Coronary artery (tissue), 2 donors: ENCODE results near the gene LMTK3.
A peak's percentile ranks its signal among the peaks of the same experiment; 100 is the strongest.

Source experiments
- DNase-seq: peaks from one replicate; pipeline ENCODE4 v3.0.0-alpha.2; 2017; ENCODE audit warnings: low spot score
- H3K27ac ChIP-seq, 2 donors: fragments of 200-600 bp; sonication (generic); one replicate each; pipeline ENCODE4 v1.5.1; 2016 to 2019
- H3K4me3 ChIP-seq: fragments of 200-600 bp; sonication (generic); 2 replicates; pipeline ENCODE4 v1.5.1; 2016; ENCODE audit warnings: mild to moderate bottlenecking, moderate library complexity
- TF ChIP-seq, protein P1 (sequence below): fragments of 200-600 bp; sonication (generic); IDR thresholded peaks from one replicate; pipeline ENCODE4 v1.5.1; 2019; ENCODE audit warnings: antibody characterized with exemption

Gene LMTK3

GRCh38 chr19:48448563-48448962 lies 63.1 kb downstream of the LMTK3 start:
- TF ChIP-seq, protein P1, sequence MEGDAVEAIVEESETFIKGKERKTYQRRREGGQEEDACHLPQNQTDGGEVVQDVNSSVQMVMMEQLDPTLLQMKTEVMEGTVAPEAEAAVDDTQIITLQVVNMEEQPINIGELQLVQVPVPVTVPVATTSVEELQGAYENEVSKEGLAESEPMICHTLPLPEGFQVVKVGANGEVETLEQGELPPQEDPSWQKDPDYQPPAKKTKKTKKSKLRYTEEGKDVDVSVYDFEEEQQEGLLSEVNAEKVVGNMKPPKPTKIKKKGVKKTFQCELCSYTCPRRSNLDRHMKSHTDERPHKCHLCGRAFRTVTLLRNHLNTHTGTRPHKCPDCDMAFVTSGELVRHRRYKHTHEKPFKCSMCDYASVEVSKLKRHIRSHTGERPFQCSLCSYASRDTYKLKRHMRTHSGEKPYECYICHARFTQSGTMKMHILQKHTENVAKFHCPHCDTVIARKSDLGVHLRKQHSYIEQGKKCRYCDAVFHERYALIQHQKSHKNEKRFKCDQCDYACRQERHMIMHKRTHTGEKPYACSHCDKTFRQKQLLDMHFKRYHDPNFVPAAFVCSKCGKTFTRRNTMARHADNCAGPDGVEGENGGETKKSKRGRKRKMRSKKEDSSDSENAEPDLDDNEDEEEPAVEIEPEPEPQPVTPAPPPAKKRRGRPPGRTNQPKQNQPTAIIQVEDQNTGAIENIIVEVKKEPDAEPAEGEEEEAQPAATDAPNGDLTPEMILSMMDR = no peak
- DNase-seq = no peak
- H3K27ac ChIP-seq = no peak overlapping the region
- H3K4me3 ChIP-seq = no peak overlapping the region

GRCh38 chr19:48446579-48446978 lies 65.1 kb downstream of the LMTK3 start:
- TF ChIP-seq, protein P1 = no peak
- Histone ChIP-seq H3K4me3 (peak overlapping the region; percentile 91), H3K27ac (no peak overlapping the region)
- no peak for DNase-seq

DNA sequence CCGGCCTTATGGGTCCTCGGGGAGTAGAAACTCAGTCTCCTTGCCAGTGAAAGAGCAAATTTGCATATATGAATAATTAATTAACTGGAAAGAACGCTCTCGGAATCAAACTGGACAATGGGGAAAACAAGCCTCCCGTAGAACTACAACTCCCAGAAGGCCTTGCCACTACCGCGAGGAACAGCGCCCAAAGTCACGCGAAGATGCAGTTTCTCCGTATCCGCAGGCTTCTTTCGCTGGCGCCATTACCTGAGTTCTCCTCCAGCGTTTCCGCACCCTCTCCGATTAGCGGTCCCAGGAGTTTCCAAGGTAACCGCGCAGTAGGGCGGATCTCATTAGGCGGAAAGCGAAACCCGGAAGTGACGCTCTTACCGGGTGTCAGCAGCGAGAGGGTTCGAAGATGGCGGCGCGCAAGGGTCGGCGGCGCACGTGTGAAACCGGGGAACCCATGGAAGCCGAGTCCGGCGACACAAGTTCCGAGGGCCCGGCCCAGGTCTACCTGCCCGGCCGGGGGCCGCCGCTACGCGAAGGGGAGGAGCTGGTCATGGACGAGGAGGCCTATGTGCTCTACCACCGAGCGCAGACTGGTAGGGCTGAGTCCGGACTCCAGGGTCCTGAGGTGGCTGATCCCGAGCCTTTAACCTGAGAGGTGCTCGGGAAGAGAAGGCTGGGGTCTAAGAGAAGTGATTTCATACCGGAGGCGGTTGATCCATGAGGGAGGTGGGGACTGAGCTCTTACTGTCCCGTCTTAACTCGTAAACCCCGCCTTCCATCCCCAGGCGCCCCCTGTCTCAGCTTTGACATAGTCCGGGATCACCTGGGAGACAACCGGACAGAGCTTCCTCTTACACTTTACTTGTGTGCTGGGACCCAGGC lies 65.8 kb downstream of the LMTK3 start, which contains the start of gene GRWD1:
GRWD1 (plus strand) TSS at position 378 of the 876 bp plus-strand sequence; CDS start at position 401, 23 bp downstream.
- TF ChIP-seq, protein P1 = no peak
- peak; percentile 93 for DNase-seq
- peak within 1 kb of the TSS; percentile 91 for H3K4me3 ChIP-seq
- H3K27ac ChIP-seq = peak within 1 kb of the TSS; percentile 80 to 88

GRCh38 chr19:48445256-48445605 lies 66.4 kb downstream of the LMTK3 start:
- no peak for DNase-seq
- Histone ChIP-seq H3K4me3 (peak overlapping the region; percentile 91), H3K27ac (peak overlapping the region; percentile 80 to 88)
- TF ChIP-seq, protein P1 = peak; percentile 19

DNA sequence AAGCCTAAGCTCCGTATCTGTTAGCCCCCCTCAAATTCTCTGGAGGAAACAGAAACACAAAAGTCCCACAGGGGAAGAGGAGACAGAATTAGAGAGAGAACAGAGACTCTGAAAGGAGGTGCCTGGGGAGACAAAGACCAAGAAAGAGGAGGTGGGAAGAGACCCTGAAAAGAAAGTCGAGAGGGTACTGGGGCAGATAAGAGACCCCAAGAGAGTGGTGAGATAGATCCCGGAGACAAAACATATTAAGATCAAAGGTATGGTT lies 66.8 kb downstream of the LMTK3 start:
- H3K27ac ChIP-seq = peak overlapping the region; percentile 80 to 88
- TF ChIP-seq, protein P1 = no peak
- DNase-seq = no peak
- peak overlapping the region; percentile 91 for H3K4me3 ChIP-seq

GRCh38 chr19:48444129-48444935 lies 67.3 kb downstream of the LMTK3 start:
- Histone ChIP-seq H3K27ac (peak overlapping the region in 1 of 2 donors; percentile 88), H3K4me3 (peak overlapping the region; percentile 91)
- no peak for DNase-seq
- TF ChIP-seq, protein P1 = no peak
